Measurements from ENCODE around the gene MYCBPAP.
A peak's percentile ranks its signal among the peaks of the same experiment; 100 is the strongest.

The MYCBPAP gene

GRCh38 chr17:50558581-50558940, 50.3 kb downstream of the MYCBPAP start:
- no peak for DNase-seq

- DNase-seq: no peak
Observed at GRCh38 chr17:50558941-50559614, 50.8 kb downstream of the MYCBPAP start.

GRCh38 chr17:50559674-50560184, 51.5 kb downstream of the MYCBPAP start:
- DNase-seq: peak; percentile 16

GRCh38 chr17:50560185-50560824, 52.1 kb downstream of the MYCBPAP start, which contains the start of gene CACNA1G:
Gene CACNA1G, plus strand, starts transcription at chr17:50560715. Its CDS starts 745 bp downstream, at chr17:50561460.
- peak; percentile 79 for DNase-seq

- peak; percentile 23 for DNase-seq
Observed at GRCh38 chr17:50560931-50561745, 52.9 kb downstream of the MYCBPAP start.

GRCh38 chr17:50561746-50562141, 53.5 kb downstream of the MYCBPAP start:
- DNase-seq: no peak

- no peak for DNase-seq
Observed at GRCh38 chr17:50562242-50563091, 54.2 kb downstream of the MYCBPAP start.

- no peak for DNase-seq
Observed at GRCh38 chr17:50563092-50563511, 54.9 kb downstream of the MYCBPAP start.

GRCh38 chr17:50564916-50565315, 56.7 kb downstream of the MYCBPAP start:
- DNase-seq: no peak

- peak; percentile 23 for DNase-seq
Observed at GRCh38 chr17:50565402-50566350, 57.4 kb downstream of the MYCBPAP start.

- DNase-seq: no peak
Observed at GRCh38 chr17:50566886-50567285, 58.6 kb downstream of the MYCBPAP start.

GRCh38 chr17:50568659-50569058, 60.4 kb downstream of the MYCBPAP start:
- DNase-seq: no peak

- no peak for DNase-seq
Observed at GRCh38 chr17:50569592-50569991, 61.4 kb downstream of the MYCBPAP start.

- DNase-seq: no peak
Observed at GRCh38 chr17:50570032-50570431, 61.8 kb downstream of the MYCBPAP start.

GRCh38 chr17:50570528-50570927, 62.3 kb downstream of the MYCBPAP start:
- DNase-seq: no peak

- DNase-seq: no peak
Observed at GRCh38 chr17:50571681-50572080, 63.4 kb downstream of the MYCBPAP start.

- DNase-seq: no peak
Observed at GRCh38 chr17:50572541-50572940, 64.3 kb downstream of the MYCBPAP start.

GRCh38 chr17:50573866-50574611, 65.8 kb downstream of the MYCBPAP start:
- DNase-seq: no peak

- DNase-seq: peak; percentile 71
Observed at GRCh38 chr17:50575581-50576210, 67.5 kb downstream of the MYCBPAP start.

- no peak for DNase-seq
Observed at GRCh38 chr17:50576864-50577263, 68.6 kb downstream of the MYCBPAP start.

Measured in NCI-H146 (cell line).